HepG2 (cell line): Measurements from ENCODE around the gene LDLRAD4. TPM values are rescaled to one million over a fixed set of nuclear protein-coding genes. Genes with fewer than 3 reads are reported as not detected.

Experiments used
- ARNTL ChIP-seq: sonication (generic); formaldehyde crosslinking; IDR thresholded peaks from 2 replicates; pipeline ENCODE4 v1.4.0; 2020; ENCODE audit warnings: mild to moderate bottlenecking, missing genetic modification reagents
- CHD2 ChIP-seq: IDR thresholded peaks from 2 replicates; pipeline ENCODE4 v1.6.1; 2011; ENCODE audit warnings: low read depth, low read length, improper control_type of control experiment
- FOXO1 ChIP-seq: sonication (generic); formaldehyde crosslinking; IDR thresholded peaks from 2 replicates; pipeline ENCODE4 v1.4.0; 2020; ENCODE audit warnings: missing genetic modification reagents
- GPN1 ChIP-seq: sonication (generic); formaldehyde crosslinking; IDR thresholded peaks from 2 replicates; pipeline ENCODE4 v1.5.1; 2020; ENCODE audit warnings: missing genetic modification reagents, borderline replicate concordance
- MLLT10 ChIP-seq: sonication (generic); formaldehyde crosslinking; IDR thresholded peaks from 2 replicates; pipeline ENCODE4 v1.4.0; 2020; ENCODE audit warnings: missing genetic modification reagents
- RARG ChIP-seq: sonication (generic); formaldehyde crosslinking; IDR thresholded peaks from 2 replicates; pipeline ENCODE4 v1.4.0; 2020; ENCODE audit warnings: low read depth, mild to moderate bottlenecking, missing genetic modification reagents
- SIX4 ChIP-seq: sonication (generic); formaldehyde crosslinking; IDR thresholded peaks from 2 replicates; pipeline ENCODE4 v1.4.0; 2020; ENCODE audit warnings: missing genetic modification reagents
- SOX13 ChIP-seq, 3 experiments: fragments of 450-650 bp in 1 of 3; sonication (generic) in 1 of 3; formaldehyde crosslinking in 1 of 3; IDR thresholded peaks in 2 of 3; conservative IDR thresholded peaks in 1 of 3; 2 replicates each; pipeline versions ENCODE4 v1.5.0 to v1.6.1; 2016 to 2020; ENCODE audit warnings: antibody characterized with exemption in 1 of 3, mild to moderate bottlenecking in 1 of 3, missing compliant biosample characterization in 1 of 3, missing genetic modification reagents in 1 of 3, moderate library complexity in 1 of 3
- ZBTB1 ChIP-seq: sonication (generic); formaldehyde crosslinking; IDR thresholded peaks from 2 replicates; pipeline ENCODE4 v1.4.0; 2020; ENCODE audit warnings: missing genetic modification reagents, borderline replicate concordance
- ZC3H4 ChIP-seq: sonication (generic); formaldehyde crosslinking; IDR thresholded peaks from 2 replicates; pipeline ENCODE4 v1.4.0; 2020; ENCODE audit warnings: missing genetic modification reagents, borderline replicate concordance
- ZNF354B ChIP-seq: sonication (generic); formaldehyde crosslinking; IDR thresholded peaks from 2 replicates; pipeline ENCODE4 v1.8.0; 2022; ENCODE audit warnings: mild to moderate bottlenecking, missing genetic modification reagents
- ZNF484 ChIP-seq: sonication (generic); formaldehyde crosslinking; IDR thresholded peaks from 2 replicates; pipeline ENCODE4 v1.5.1; 2020; ENCODE audit warnings: mild to moderate bottlenecking, low read depth, missing genetic modification reagents, borderline replicate concordance
- ZNF510 ChIP-seq: sonication (generic); formaldehyde crosslinking; IDR thresholded peaks from 2 replicates; pipeline ENCODE4 v1.4.0; 2020; ENCODE audit warnings: low read depth, mild to moderate bottlenecking, missing genetic modification reagents
- ZNF678 ChIP-seq: sonication (generic); formaldehyde crosslinking; IDR thresholded peaks from 2 replicates; pipeline ENCODE4 v1.4.0; 2020; ENCODE audit warnings: mild to moderate bottlenecking, missing genetic modification reagents
- polyA plus RNA-seq, 8 experiments: library from polyadenylated mRNA; depleted of rRNA in 3 of 8; stranded (reverse) in 7 of 8; unstranded in 1 of 8; fragments of >200 nt; fragmentation: Illumina TruSeq in 4 of 8; extraction: Trizol in 4 of 8; gene quantifications; 2 replicates each; pipeline versions ENCODE4 v1.2.1 to v1.2.3, GENCODE V29; 2011 to 2016; ENCODE audit warnings: low read depth in 4 of 8, missing spikeins in 1 of 8, mixed read lengths in 1 of 8; ENCODE audit not compliant: insufficient read depth in 1 of 8
- total RNA-seq, 5 experiments: library from RNA; depleted of rRNA; stranded (reverse); fragments of >200 nt; fragmentation: Illumina TruSeq; extraction: Trizol; gene quantifications; 2 replicates each; pipeline ENCODE4 v1.2.3, GENCODE V29; 2016; ENCODE audit warnings: low read depth in 1 of 5
- TF ChIP-seq, protein P1 (sequence below): sonication (generic); formaldehyde crosslinking; IDR thresholded peaks from 2 replicates; pipeline ENCODE4 v1.5.1; 2020; ENCODE audit warnings: missing genetic modification reagents, mild to moderate bottlenecking, borderline replicate concordance
- TF ChIP-seq, protein P2 (sequence below): sonication (generic); formaldehyde crosslinking; IDR thresholded peaks from 2 replicates; pipeline ENCODE4 v1.4.0; 2020; ENCODE audit warnings: missing genetic modification reagents, borderline replicate concordance
- TF ChIP-seq, protein P3 (sequence below): sonication (generic); formaldehyde crosslinking; IDR thresholded peaks from 2 replicates; pipeline ENCODE4 v1.4.0; 2020; ENCODE audit warnings: mild to moderate bottlenecking, missing genetic modification reagents

LDLRAD4 gene
- total and polyA plus RNA-seq, 2 of the 13 experiments (the other 11 are each of a cell fraction or from before 2014, with no cell fraction given), result 13.6 to 20.9 TPM

DNA sequence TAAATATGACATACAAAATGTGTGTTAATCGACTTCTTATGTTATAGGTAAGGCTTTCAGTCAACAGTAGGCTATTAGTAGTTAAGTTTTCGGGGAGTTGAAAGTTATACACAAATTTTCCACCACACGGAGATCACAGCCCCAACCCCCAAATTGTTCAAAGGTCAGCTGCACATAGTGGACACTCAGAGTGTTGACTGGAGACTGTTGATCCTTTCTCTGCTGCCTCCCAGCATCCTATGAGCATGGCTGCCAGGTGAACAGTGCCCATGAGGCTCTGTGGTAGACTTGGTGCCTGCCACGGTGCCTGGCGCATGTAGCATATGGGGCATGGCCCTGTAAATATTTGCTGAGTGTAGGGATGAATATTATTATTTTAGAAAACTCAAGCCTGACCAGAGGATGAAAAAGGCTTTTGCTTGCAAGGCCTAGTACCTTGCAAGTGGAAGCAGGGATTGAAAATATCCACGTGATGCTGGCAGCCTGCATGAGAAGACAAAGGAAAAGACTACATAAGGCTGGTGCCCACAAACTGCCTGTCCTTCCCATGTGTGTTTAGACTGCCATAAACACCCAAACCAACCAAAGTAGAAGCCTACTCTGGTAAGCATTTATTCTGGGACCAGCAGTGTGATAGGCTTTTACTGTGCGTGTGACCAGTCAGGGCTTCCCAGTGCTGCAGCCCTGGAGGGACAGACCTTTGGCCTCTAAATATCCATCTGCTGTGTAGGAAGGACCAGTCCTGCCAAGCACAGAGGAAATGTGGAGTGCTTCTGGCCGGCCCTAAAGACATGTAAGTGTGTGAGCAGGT is 226.1 kb downstream of the LDLRAD4 start (continued):
- TF ChIP-seq, protein P1, sequence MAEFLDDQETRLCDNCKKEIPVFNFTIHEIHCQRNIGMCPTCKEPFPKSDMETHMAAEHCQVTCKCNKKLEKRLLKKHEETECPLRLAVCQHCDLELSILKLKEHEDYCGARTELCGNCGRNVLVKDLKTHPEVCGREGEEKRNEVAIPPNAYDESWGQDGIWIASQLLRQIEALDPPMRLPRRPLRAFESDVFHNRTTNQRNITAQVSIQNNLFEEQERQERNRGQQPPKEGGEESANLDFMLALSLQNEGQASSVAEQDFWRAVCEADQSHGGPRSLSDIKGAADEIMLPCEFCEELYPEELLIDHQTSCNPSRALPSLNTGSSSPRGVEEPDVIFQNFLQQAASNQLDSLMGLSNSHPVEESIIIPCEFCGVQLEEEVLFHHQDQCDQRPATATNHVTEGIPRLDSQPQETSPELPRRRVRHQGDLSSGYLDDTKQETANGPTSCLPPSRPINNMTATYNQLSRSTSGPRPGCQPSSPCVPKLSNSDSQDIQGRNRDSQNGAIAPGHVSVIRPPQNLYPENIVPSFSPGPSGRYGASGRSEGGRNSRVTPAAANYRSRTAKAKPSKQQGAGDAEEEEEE (CRISPR knock-in tag), result no peak
- TF ChIP-seq ZNF510, result no peak
- TF ChIP-seq, protein P2, sequence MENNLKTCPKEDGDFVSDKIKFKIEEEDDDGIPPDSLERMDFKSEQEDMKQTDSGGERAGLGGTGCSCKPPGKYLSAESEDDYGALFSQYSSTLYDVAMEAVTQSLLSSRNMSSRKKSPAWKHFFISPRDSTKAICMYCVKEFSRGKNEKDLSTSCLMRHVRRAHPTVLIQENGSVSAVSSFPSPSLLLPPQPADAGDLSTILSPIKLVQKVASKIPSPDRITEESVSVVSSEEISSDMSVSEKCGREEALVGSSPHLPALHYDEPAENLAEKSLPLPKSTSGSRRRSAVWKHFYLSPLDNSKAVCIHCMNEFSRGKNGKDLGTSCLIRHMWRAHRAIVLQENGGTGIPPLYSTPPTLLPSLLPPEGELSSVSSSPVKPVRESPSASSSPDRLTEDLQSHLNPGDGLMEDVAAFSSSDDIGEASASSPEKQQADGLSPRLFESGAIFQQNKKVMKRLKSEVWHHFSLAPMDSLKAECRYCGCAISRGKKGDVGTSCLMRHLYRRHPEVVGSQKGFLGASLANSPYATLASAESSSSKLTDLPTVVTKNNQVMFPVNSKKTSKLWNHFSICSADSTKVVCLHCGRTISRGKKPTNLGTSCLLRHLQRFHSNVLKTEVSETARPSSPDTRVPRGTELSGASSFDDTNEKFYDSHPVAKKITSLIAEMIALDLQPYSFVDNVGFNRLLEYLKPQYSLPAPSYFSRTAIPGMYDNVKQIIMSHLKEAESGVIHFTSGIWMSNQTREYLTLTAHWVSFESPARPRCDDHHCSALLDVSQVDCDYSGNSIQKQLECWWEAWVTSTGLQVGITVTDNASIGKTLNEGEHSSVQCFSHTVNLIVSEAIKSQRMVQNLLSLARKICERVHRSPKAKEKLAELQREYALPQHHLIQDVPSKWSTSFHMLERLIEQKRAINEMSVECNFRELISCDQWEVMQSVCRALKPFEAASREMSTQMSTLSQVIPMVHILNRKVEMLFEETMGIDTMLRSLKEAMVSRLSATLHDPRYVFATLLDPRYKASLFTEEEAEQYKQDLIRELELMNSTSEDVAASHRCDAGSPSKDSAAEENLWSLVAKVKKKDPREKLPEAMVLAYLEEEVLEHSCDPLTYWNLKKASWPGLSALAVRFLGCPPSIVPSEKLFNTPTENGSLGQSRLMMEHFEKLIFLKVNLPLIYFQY (CRISPR knock-in tag), result no peak
- no peak for TF ChIP-seq SOX13 (IDR thresholded peaks at IDR 0.05)
- peak in 1 of 2 experiments; percentile 35; a peak in 1 of 4 replicates for TF ChIP-seq SOX13 (CRISPR knock-in tag; conservative IDR thresholded peaks at IDR 0.05 in 1 of 2, IDR thresholded peaks at IDR 0.05 in 1 of 2)
- TF ChIP-seq, protein P3, sequence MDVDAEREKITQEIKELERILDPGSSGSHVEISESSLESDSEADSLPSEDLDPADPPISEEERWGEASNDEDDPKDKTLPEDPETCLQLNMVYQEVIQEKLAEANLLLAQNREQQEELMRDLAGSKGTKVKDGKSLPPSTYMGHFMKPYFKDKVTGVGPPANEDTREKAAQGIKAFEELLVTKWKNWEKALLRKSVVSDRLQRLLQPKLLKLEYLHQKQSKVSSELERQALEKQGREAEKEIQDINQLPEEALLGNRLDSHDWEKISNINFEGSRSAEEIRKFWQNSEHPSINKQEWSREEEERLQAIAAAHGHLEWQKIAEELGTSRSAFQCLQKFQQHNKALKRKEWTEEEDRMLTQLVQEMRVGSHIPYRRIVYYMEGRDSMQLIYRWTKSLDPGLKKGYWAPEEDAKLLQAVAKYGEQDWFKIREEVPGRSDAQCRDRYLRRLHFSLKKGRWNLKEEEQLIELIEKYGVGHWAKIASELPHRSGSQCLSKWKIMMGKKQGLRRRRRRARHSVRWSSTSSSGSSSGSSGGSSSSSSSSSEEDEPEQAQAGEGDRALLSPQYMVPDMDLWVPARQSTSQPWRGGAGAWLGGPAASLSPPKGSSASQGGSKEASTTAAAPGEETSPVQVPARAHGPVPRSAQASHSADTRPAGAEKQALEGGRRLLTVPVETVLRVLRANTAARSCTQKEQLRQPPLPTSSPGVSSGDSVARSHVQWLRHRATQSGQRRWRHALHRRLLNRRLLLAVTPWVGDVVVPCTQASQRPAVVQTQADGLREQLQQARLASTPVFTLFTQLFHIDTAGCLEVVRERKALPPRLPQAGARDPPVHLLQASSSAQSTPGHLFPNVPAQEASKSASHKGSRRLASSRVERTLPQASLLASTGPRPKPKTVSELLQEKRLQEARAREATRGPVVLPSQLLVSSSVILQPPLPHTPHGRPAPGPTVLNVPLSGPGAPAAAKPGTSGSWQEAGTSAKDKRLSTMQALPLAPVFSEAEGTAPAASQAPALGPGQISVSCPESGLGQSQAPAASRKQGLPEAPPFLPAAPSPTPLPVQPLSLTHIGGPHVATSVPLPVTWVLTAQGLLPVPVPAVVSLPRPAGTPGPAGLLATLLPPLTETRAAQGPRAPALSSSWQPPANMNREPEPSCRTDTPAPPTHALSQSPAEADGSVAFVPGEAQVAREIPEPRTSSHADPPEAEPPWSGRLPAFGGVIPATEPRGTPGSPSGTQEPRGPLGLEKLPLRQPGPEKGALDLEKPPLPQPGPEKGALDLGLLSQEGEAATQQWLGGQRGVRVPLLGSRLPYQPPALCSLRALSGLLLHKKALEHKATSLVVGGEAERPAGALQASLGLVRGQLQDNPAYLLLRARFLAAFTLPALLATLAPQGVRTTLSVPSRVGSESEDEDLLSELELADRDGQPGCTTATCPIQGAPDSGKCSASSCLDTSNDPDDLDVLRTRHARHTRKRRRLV (CRISPR knock-in tag), result no peak
- no peak for TF ChIP-seq CHD2
- TF ChIP-seq SIX4 (CRISPR knock-in tag), result no peak
- no peak for TF ChIP-seq ZNF484 (CRISPR knock-in tag)
- TF ChIP-seq GPN1, result no peak
- TF ChIP-seq RARG (CRISPR knock-in tag), result no peak
- no peak for TF ChIP-seq MLLT10 (CRISPR knock-in tag)
- TF ChIP-seq ZC3H4 (CRISPR knock-in tag), result no peak
- no peak for TF ChIP-seq ZBTB1 (CRISPR knock-in tag)
- TF ChIP-seq ZNF354B (CRISPR knock-in tag), result no peak
- TF ChIP-seq FOXO1 (CRISPR knock-in tag), result peak; percentile 65
- no peak for TF ChIP-seq ZNF678 (CRISPR knock-in tag)
- TF ChIP-seq ARNTL, result no peak
